Measurements from ENCODE around the gene ACSL5.

Gene ACSL5

DNA sequence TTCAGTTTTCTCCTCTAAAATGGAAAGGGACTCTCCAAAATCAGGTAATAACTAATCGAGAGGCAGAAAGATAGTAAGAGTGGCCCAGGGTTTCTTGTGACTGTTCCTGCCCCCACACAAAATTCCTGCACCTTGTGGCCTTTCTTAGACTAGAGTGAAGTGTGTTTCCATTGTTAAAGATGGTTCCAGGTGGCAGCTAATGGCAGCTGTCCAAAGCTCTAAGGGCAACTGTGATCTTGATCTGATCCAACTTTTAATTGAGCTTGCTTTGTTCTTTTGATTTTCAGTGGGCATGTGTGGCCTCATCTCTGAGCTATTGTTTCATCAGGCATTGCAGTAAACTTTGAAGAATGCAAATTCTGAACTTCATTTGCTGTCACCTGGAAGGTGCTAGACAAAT is 19.4 kb downstream of the ACSL5 start:
- DNase-seq (ENCODE audit: low spot score), result no peak
- in situ Hi-C loops (cut with MboI; ENCODE audit: low pct_unique_long_range_greater_than_20kb, low sequenced_read_pairs, unreplicated experiment), result no loop called here

DNA sequence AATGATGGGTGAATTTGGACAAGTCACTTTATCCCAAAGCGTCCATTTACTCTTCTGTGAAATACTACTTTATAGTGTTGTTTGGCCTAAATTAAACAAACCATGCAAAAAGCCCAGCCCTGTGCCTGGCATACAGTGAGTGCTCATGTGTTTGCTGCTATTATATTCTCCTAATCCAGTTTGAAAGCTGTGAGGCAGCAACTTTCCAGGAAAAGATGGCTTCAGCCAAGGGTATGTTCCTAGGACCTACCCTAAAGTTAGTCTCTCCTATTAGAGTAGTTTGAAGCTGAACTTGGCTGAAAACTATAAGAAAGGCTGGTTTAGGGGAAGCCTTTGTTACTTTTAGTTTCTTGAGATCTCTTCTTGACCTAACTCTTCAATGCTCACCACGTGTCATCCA is 19.9 kb downstream of the ACSL5 start:
- TF ChIP-seq, protein P1, sequence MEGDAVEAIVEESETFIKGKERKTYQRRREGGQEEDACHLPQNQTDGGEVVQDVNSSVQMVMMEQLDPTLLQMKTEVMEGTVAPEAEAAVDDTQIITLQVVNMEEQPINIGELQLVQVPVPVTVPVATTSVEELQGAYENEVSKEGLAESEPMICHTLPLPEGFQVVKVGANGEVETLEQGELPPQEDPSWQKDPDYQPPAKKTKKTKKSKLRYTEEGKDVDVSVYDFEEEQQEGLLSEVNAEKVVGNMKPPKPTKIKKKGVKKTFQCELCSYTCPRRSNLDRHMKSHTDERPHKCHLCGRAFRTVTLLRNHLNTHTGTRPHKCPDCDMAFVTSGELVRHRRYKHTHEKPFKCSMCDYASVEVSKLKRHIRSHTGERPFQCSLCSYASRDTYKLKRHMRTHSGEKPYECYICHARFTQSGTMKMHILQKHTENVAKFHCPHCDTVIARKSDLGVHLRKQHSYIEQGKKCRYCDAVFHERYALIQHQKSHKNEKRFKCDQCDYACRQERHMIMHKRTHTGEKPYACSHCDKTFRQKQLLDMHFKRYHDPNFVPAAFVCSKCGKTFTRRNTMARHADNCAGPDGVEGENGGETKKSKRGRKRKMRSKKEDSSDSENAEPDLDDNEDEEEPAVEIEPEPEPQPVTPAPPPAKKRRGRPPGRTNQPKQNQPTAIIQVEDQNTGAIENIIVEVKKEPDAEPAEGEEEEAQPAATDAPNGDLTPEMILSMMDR (IDR thresholded peaks at IDR 0.05; ENCODE audit: extremely low read depth, insufficient read depth, missing control alignments), result no peak
- no peak for DNase-seq (ENCODE audit: low spot score)
- in situ Hi-C loops (cut with MboI; ENCODE audit: low pct_unique_long_range_greater_than_20kb, low sequenced_read_pairs, unreplicated experiment), result no loop called here

More for the DNA sequence above, 19.4 kb downstream of the ACSL5 start:
- TF ChIP-seq, protein P1 (IDR thresholded peaks at IDR 0.05; ENCODE audit: extremely low read depth, insufficient read depth, missing control alignments), result no peak

DNA sequence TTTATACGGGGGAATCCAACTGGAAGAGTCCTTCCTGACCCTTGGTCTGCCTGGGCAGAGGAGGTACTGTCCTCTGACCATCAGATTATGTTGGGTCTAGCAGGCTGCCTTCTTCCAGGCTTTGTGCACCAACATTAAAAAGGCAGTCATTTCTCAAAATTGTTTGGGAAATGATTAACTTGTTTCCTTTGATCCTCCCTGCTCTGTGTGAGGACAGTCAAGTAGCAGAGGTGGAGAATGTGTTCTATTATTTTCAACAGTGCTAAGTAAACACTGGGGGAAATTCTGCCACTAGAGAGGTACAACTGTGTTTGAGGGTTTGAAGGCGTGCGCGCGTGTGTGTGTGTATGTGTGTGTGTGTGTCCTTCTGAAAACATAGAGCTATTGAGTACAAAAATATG is 20.6 kb downstream of the ACSL5 start:
- in situ Hi-C loops (cut with MboI; ENCODE audit: low pct_unique_long_range_greater_than_20kb, low sequenced_read_pairs, unreplicated experiment), result no loop called here
- no peak for DNase-seq (ENCODE audit: low spot score)
- TF ChIP-seq, protein P1 (IDR thresholded peaks at IDR 0.05; ENCODE audit: extremely low read depth, insufficient read depth, missing control alignments), result no peak

DNA sequence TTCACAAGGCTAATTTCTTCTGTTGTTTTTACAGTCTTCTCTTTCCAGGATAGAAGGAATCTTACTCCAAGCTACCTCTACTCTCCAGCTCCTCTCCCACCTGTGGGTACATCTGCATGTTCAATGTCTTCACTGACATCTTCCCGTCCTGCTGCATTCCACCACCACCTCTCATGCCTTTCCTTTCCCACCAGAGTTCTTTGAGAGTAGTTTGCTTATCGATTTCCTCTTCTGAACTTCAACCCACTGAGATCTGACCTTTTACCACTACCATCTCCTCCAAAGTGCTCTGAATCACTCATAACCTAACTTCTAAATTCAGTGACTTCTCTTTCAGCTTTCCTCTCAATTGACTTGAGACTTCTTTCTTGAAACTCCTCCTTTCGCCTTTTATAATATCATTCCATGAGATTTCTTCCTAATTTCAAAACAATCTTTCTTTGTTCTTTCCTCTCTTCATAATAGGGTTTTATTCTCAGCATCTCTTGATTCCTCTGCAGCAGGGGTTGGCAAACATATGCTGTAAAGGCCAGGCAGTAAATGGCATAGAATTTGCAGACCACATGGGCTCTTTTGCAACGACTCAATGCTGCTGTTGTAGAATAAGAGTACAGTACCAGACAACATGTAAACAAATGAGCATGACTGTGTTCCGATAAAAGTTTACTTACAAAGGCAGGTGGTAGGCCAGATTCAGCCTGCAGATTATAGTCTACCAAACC is 22.1 kb downstream of the ACSL5 start:
- in situ Hi-C loops (cut with MboI; ENCODE audit: low pct_unique_long_range_greater_than_20kb, low sequenced_read_pairs, unreplicated experiment), result no loop called here
- TF ChIP-seq, protein P1 (IDR thresholded peaks at IDR 0.05; ENCODE audit: extremely low read depth, insufficient read depth, missing control alignments), result no peak
- DNase-seq (ENCODE audit: low spot score), result no peak

DNA sequence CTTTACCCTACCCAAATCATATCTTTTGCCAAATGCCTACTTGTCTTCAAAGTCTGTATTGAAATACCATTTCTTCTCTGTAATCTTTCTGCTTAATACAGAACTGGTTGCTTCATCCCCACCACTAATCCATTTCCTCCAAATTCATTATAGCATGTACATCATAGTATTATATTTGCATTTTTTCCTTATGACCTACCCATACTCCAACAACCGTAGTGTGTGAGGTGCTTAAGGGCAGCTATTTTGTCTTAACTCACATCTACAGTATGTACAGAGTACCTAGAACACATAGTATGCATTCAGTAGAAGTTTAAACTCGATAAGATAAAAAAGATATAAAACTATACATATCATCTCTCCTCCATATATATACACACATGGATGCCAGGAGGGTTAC is 23.7 kb downstream of the ACSL5 start:
- no peak for DNase-seq (ENCODE audit: low spot score)
- in situ Hi-C loops (cut with MboI; ENCODE audit: low pct_unique_long_range_greater_than_20kb, low sequenced_read_pairs, unreplicated experiment), result no loop called here
- TF ChIP-seq, protein P1 (IDR thresholded peaks at IDR 0.05; ENCODE audit: extremely low read depth, insufficient read depth, missing control alignments), result no peak

DNA sequence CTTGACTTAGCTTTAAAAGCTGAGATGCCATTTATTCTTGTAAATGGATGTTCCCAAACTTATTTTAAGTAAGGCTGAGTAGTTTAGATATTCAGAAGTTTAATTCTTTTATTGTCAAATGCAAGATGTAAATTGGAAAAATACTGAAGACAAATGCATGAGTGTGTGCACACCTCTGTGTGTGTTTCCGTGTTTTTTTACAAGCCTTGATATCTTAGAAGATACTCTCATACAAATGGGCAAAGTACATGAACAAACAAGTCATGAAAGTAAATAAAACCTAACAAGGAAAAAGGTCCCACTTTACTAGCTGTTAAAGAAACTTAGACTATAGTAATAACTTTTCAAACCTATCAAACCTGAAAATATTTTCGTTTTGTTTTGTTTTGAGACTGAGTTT is 29.0 kb downstream of the ACSL5 start:
- in situ Hi-C loops (cut with MboI; ENCODE audit: low pct_unique_long_range_greater_than_20kb, low sequenced_read_pairs, unreplicated experiment), result no loop called here
- DNase-seq (ENCODE audit: low spot score), result no peak
- TF ChIP-seq, protein P1 (IDR thresholded peaks at IDR 0.05; ENCODE audit: extremely low read depth, insufficient read depth, missing control alignments), result no peak

Data from GM13977 (cell line).